Measurements from ENCODE around the gene HOXC6.
"Not testable (repeated sequence)": the region's sequence is repeated elsewhere in the genome, so short reads cannot be mapped to it uniquely, and the experiment has no call there.

The HOXC6 gene

DNA sequence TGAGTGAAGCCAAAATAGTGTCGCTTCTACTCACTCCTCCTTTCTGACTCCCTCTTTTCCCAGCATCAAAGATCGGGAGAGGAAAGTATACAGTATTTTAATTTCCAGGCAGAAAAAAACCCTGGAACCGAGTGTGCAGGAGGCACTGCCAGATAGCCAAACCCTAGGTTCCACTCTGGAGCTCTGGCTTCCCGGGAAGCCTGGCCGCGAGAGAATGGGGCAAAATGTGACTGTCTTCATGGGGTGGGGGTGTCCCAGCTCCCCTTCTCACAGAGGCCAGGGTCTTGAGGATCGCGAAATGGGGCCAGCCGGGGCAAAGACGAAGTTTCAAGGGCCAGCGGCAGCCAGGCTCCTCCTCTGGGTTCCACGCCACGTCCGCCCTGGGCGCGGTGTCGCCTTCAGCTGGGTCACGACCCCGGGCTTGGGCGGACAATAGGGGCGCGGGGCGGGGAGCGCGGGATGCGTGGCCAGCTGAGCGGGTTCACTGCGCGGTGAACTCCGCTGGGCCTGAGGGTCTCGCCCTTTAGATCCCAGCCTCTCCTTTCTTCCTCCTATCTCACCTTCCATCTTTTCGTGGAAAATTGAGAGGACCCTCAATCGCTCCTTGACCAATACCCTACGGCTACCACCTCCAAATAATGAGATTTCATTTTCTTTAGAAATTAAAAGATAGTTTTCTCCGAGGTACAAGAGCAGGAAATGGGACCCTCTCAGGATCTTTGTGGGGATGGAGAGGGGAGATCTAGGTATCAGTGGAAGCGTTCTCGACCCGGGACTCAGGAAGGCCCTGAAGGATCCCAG lies 32.1 kb downstream of the HOXC6 start:
- no peak for DNase-seq

DNA sequence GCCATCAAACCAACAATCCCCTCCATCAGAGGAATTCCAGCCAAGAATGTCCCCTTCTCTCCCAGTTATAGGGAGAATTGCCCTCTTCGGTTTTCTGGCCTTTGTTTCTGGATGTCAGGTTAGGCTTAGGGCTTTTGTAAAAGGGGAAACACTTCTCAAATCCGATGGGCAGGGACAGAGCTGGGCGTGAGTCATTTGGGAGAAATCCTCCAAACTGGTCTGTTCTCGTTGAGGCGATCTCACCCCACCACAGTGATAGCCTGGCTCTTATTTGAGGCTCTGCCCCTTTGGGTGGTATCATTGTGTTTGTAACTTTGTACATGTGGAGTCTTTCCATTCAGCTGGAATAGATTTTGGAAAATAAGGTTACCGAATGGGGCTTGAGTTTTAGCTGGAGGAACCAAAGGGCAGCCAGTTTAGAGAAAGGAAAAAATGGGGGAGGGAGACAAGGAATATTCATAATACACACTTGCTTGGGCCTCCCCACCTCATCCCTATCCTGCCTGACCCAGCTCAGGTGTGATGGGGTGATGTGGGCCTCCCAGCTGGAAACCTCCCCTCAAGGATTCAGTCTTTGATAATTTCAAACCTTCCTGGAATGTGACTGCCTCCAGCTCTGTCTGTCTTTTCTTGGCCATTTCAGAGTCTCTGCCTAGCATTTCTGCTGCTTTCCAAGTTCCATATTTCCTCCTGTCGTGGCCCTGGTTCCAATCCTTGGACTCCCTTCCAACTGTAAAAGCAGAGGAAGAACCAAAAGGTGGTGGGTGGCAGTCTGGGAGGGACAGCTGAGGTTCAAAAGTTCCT lies 32.9 kb downstream of the HOXC6 start:
- no peak for DNase-seq

DNA sequence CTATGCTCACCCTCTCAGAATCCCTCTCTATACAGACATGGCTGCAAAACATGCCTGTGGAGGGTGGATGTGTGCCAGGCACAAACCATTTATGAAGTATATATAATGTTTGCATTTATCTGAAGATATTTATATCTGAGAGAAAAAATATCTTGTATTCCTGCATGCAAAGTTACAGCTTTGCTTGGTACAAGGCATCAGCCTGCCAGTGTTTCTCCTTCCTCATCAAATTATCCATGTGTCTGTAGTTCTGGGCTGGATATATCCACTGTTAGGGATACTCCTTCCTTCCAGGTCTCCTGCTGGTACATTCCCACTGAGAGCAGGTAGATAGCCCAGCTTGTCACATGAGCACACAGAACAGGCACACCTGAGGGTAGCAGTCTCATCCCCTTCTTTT lies 37.4 kb downstream of the HOXC6 start:
- DNase-seq: no peak

DNA sequence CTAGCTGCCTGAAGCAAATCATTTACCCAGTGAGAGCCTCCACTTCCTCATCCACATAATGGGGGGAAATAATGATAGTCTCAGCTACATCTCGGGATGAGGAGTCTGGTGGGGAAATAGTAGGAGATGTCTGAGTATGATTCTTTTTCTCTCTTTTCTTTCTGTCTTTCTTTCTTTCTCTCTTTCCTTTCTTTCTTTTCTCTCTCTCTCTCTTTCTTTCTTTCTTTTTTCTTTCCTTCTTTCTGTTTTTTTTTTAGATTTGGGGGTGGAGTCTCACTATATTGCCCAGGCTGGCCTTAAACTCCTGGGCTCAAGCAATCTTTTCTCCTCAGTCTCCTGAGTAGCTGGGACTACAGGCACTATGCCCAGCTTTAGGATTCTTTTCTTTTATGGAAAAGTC lies 38.2 kb downstream of the HOXC6 start:
- no peak for DNase-seq

DNA sequence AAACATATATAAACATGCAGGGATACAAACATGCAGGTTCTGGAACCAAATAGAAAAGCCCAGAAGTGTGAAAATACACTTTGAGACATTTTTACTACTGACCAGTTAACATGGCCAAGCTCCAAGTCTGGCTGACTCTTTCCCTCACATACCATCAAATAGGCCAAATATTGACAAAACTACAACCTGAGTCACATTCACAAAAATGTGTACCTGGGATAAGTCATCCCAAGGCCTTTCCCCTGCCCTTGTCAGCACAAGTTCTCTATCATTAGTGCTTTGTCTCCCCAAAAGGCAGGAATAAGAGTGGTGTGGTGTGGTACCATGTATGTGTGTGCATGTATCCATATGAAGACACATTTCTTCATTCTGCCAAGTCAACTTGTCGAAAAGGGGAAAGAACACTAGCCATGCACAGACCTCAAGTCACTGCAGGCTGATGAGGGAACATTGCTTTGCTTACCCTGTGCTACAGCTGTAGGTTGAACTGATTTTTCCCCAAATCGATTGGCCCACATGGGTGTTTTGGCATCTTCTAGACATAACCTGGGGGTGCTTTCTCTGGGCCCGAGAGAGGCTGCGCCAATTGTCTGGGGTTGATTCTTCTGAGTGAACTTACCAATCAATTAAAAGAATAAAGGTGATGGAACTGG lies 40.3 kb downstream of the HOXC6 start:
- no peak for DNase-seq

DNA sequence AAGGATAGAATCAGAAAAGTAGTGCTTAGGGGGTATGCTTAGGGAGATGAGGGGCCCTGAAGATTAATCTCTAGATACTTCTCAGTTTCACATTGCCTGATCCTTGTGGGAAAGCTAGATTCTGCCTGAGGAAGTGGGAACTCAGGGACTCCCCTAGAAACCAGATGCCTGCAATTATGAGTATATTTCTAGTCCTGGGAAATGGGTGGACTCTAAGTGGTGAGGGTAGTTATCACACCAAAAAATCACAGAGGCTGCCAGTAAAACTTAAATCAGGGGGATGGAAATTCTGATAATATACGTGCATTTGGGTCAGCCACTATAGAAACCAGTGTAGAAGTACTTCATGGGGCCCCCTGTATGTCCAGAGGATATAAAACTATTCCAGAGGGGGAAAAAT lies 43.7 kb downstream of the HOXC6 start:
- DNase-seq: no peak

DNA sequence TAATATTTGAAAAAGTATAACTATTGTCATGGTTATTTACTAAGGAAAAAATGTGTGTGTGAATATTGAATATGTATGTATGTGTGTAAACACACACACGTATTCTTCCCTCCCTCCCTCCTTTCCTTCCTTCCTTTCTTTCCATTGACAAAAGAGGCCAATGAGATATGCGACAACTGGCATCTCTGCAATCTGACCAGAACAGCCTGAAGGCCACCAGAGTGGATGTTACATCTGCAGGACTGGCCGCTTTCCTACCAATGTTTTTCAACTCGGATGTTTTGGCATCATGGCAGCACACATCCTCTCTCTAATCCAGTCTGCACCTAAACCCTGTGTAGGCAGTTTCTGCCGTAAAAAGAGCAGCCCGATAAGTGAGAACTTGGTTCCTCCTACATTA lies 46.1 kb downstream of the HOXC6 start:
- no peak for DNase-seq

DNA sequence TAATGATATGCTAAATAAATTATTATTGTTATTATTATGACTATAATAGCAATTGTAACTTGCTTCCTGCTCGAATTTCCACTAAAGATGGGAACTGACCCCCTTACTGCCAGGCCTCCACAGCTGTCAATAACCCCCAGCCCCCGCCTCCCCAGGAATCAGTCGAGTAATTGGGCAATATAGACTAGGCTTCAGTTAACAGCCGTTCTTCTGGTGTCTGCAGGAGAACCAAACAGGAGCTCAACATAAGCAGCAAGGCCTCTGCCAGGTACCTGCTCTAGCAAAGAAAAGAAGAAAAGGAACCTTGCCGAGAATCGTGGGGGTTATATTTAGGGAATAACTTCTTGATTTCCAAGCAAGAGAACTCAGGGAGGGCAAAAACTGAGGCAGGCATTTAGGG lies 47.2 kb downstream of the HOXC6 start:
- no peak for DNase-seq

DNA sequence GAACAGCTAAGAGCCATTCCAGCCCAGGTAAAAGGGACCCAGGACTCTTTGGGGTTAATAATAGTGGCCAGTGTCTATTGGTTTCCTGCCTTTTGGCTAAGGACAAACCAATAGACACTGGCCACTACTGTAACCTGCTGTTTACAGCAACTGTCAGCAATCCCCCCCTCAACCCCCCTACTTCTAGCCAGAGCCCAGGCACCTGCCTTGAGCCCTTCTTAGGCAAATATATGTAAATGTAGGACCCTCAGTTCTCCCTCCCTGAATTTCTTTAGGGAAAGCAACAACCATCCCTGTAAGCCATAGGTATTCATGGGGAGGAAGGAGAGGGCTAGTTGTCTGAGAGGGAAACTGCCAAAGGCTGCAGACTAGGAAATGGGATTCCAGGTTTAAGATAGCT lies 47.7 kb downstream of the HOXC6 start:
- no peak for DNase-seq

DNA sequence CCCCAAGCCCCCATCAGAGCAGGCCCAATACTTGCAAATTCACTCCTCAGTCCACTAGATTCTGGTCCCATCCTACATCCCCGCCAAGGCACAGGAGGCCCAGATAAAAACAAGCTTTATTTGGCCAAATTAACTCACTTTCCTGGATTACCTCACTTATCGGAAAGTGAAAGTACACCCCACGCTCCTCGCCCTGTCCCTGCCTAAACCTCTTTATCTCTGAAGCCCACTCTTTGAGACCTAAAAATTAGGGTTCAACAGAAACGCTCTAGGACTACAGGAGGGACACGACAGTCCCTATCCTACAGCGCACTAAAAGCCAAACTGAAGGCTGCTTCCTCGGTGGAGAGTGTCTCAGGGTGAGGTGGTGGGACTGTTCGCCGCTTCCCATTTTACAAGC lies 49.6 kb downstream of the HOXC6 start:
- not testable (repeated sequence) for DNase-seq

DNA sequence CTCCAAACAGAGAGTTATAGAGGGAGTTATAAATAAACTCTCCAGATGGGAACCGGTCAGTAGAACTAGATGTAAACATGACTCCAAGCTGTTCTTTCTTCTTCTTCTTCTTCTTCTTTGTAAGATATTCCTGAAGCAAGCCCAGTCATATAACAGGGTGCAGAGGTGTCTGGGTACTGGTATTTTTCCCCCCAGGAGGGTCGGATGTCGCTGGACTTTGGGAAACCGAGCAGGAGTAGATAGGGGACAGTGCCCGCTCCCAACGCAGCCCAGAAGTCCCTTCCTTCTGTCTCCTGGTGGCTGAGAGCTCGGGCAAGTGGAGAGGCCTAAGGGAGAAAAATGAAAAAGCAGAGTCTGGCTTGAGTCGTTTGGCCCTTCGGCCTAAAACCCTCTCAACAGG lies 50.9 kb downstream of the HOXC6 start:
- DNase-seq: not testable (repeated sequence)
